Mucosa of rectum (tissue), 2 donors: Measurements from ENCODE around the gene GEMIN5.
"Not testable (repeated sequence)": the region's sequence is repeated elsewhere in the genome, so short reads cannot be mapped to it uniquely, and the experiment has no call there.

Experiments
- H3K27ac ChIP-seq, 2 donors: one replicate each; pipeline ENCODE4 v1.7.0; 2013; ENCODE audit warnings: inconsistent platforms in 2 of 2, low read depth in 2 of 2, low read length in 2 of 2
- H3K27me3 ChIP-seq, 2 donors: one replicate each; pipeline ENCODE4 v1.7.0; 2013; ENCODE audit warnings: low read length in 2 of 2; ENCODE audit not compliant: control insufficient read depth in 2 of 2, insufficient read depth in 2 of 2
- H3K36me3 ChIP-seq, 2 donors: one replicate each; pipeline ENCODE4 v1.7.0; 2013; ENCODE audit warnings: low read length in 2 of 2; ENCODE audit not compliant: control insufficient read depth in 2 of 2, insufficient read depth in 2 of 2
- H3K4me1 ChIP-seq, 2 donors: one replicate each; pipeline ENCODE4 v1.7.0; 2013; ENCODE audit warnings: low read length in 2 of 2, mild to moderate bottlenecking in 1 of 2; ENCODE audit not compliant: control insufficient read depth in 2 of 2, insufficient read depth in 2 of 2
- H3K4me3 ChIP-seq, 2 donors: one replicate each; pipeline ENCODE4 v1.7.0; 2013; ENCODE audit warnings: low read length in 2 of 2
- H3K9ac ChIP-seq, 2 donors: one replicate each; pipeline ENCODE4 v1.7.0; 2013; ENCODE audit warnings: low read length in 2 of 2, low read depth in 1 of 2, mild to moderate bottlenecking in 1 of 2
- H3K9me3 ChIP-seq, 2 donors: one replicate each; pipeline ENCODE4 v1.7.0; 2013; ENCODE audit warnings: low read length in 2 of 2; ENCODE audit not compliant: control insufficient read depth in 2 of 2
- donor health status: healthy.
- donor health status: Normal muscosa, but diverticular disease.

Gene GEMIN5

GRCh38 chr5:154917757-154918156 lies 20.3 kb downstream of the GEMIN5 start:
- no peaks in the 10 kb centered on the region for H3K27me3 ChIP-seq
- no peak overlapping the region for H3K27ac ChIP-seq
- H3K4me3 ChIP-seq, result no peak overlapping the region
- no peaks in the 10 kb centered on the region for H3K9me3 ChIP-seq
- no peaks in the 10 kb centered on the region for H3K4me1 ChIP-seq
- H3K36me3 ChIP-seq, result peaks cover 28 to 34% of the 10 kb centered on the region in 2 donors
- H3K9ac ChIP-seq, result no peak overlapping the region

GRCh38 chr5:154916874-154917273 lies 21.1 kb downstream of the GEMIN5 start:
- Histone ChIP-seq H3K27me3 (no peaks in the 10 kb centered on the region), H3K4me3 (no peak overlapping the region), H3K36me3 (peaks cover 36 to 37% of the 10 kb centered on the region in 2 donors), H3K9me3 (no peaks in the 10 kb centered on the region), H3K4me1 (no peaks in the 10 kb centered on the region), H3K9ac (no peak overlapping the region), H3K27ac (no peak overlapping the region)

GRCh38 chr5:154905601-154906000 lies 32.4 kb downstream of the GEMIN5 start:
- not testable (repeated sequence) for H3K9me3 ChIP-seq, H3K27me3 ChIP-seq, H3K9ac ChIP-seq, H3K4me1 ChIP-seq, H3K4me3 ChIP-seq, H3K27ac ChIP-seq
- H3K36me3 ChIP-seq, result peaks cover 38 to 56% of the 10 kb centered on the region in 2 donors

DNA sequence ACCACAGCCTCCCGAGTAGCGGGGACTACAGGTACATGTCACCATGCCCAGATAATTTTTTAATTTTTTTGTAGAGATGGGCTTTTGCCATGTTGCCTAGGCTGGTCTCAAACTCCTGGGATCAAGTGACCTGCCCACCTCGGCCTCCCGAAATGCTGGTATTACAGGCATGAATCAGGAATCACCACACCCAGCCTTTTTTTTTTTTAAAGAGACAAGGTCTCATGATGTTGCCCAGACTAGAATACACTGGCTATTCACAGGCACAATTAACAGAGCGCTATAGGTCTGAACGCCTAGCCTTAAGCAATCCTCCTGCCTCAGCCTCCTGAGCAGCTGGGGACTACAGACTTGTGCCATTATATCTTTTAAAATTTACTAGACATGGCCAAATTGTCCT lies 36.1 kb downstream of the GEMIN5 start:
- H3K27me3 ChIP-seq, result no peaks in the 10 kb centered on the region
- no peaks in the 10 kb centered on the region for H3K4me1 ChIP-seq
- H3K27ac ChIP-seq, result no peak overlapping the region
- no peak overlapping the region for H3K4me3 ChIP-seq
- no peaks in the 10 kb centered on the region for H3K9me3 ChIP-seq
- no peak overlapping the region for H3K9ac ChIP-seq
- H3K36me3 ChIP-seq, result peaks cover 38 to 71% of the 10 kb centered on the region in 2 donors

GRCh38 chr5:154901276-154901675 lies 36.7 kb downstream of the GEMIN5 start:
- H3K4me1 ChIP-seq, result no peaks in the 10 kb centered on the region
- H3K9ac ChIP-seq, result no peak overlapping the region
- H3K27ac ChIP-seq, result no peak overlapping the region
- no peaks in the 10 kb centered on the region for H3K27me3 ChIP-seq
- no peaks in the 10 kb centered on the region for H3K9me3 ChIP-seq
- H3K36me3 ChIP-seq, result peaks cover 36 to 71% of the 10 kb centered on the region in 2 donors
- no peak overlapping the region for H3K4me3 ChIP-seq

GRCh38 chr5:154900066-154900465 lies 37.9 kb downstream of the GEMIN5 start:
- Histone ChIP-seq H3K36me3 (peaks cover 46 to 77% of the 10 kb centered on the region in 2 donors), H3K27ac (no peak overlapping the region), H3K9me3 (no peaks in the 10 kb centered on the region), H3K27me3 (no peaks in the 10 kb centered on the region), H3K4me3 (no peak overlapping the region), H3K4me1 (no peaks in the 10 kb centered on the region), H3K9ac (no peak overlapping the region)

GRCh38 chr5:154899151-154899816 lies 38.7 kb downstream of the GEMIN5 start:
- Histone ChIP-seq H3K9me3 (no peaks in the 10 kb centered on the region), H3K4me3 (no peak overlapping the region), H3K27ac (no peak overlapping the region), H3K9ac (no peak overlapping the region), H3K4me1 (no peaks in the 10 kb centered on the region), H3K27me3 (no peaks in the 10 kb centered on the region), H3K36me3 (peaks cover 48 to 75% of the 10 kb centered on the region in 2 donors)

- no peaks in the 10 kb centered on the region for H3K4me1 ChIP-seq
- H3K27ac ChIP-seq, result no peak overlapping the region
- H3K9me3 ChIP-seq, result no peaks in the 10 kb centered on the region
- peaks cover 46 to 72% of the 10 kb centered on the region in 2 donors for H3K36me3 ChIP-seq
- no peak overlapping the region for H3K9ac ChIP-seq
- H3K4me3 ChIP-seq, result no peak overlapping the region
- H3K27me3 ChIP-seq, result no peaks in the 10 kb centered on the region
These were observed 39.8 kb downstream of the GEMIN5 start for GRCh38 chr5:154898210-154898609.

GRCh38 chr5:154896562-154897165 lies 41.3 kb downstream of the GEMIN5 start:
- peaks cover 45 to 67% of the 10 kb centered on the region in 2 donors for H3K36me3 ChIP-seq
- H3K9ac ChIP-seq, result no peak overlapping the region
- H3K27me3 ChIP-seq, result no peaks in the 10 kb centered on the region
- H3K9me3 ChIP-seq, result no peaks in the 10 kb centered on the region
- no peak overlapping the region for H3K27ac ChIP-seq
- H3K4me3 ChIP-seq, result no peak overlapping the region
- H3K4me1 ChIP-seq, result no peaks in the 10 kb centered on the region

DNA sequence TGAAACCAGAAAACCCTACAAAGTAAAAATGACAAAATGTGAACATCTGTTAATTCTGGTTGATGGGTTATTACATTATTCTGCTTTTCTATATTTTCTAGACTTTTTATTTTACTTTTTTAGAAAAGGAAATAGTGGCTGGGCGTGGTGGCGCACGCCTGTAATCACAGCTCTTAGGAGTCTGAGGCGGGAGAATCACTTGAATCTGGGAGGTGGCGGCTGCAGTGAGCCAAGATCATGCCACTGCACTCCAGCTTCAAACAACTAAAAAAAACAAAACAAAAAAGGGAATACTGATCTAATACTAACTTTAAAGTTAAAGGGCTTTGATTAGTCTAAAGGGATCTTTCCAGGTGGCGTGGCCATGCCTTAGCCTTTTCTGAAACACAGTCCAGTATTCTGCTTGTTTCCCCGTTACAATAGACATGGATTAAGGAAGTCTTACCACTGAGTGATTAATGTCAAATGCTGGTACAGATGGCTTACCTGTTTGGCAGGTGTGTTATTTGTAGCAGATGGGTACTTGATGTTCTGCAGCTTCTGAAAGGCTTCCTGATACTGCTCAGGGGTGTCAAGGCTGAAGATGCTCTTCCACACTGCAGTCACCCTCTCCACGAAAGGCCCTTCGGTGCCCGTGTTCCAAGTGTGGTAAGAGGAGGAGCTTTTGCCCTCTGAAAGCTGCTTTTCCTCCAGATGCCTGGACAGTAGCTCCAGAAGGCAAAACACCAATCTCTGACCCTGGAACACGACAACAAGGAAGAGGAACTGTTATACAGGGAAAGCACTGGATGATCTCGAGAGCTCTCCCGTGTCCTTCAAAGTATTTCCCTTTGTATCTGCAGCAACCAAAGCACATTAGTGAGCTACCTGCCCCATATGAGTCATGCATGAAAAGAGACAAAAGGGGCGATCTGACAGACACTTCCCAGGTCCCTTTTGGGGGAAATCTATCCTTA lies 42.1 kb downstream of the GEMIN5 start:
- no peak overlapping the region for H3K4me3 ChIP-seq
- H3K9me3 ChIP-seq, result no peaks in the 10 kb centered on the region
- no peaks in the 10 kb centered on the region for H3K4me1 ChIP-seq
- H3K27ac ChIP-seq, result no peak overlapping the region
- H3K36me3 ChIP-seq, result peaks cover 44 to 65% of the 10 kb centered on the region in 2 donors
- no peaks in the 10 kb centered on the region for H3K27me3 ChIP-seq
- no peak overlapping the region for H3K9ac ChIP-seq
